WTC11 (cell line): Measurements from ENCODE around the gene SHROOM1. TPM values are rescaled to one million over a fixed set of nuclear protein-coding genes. Genes with fewer than 3 reads are reported as not detected.

Experiments used
- GTF2I ChIP-seq: fragments of 250-450 bp; sonication (Bioruptor Pico); conservative IDR thresholded peaks from 2 replicates; pipeline ENCODE4 v1.4.0; 2021; ENCODE audit warnings: mild to moderate bottlenecking
- HMGA2 ChIP-seq: fragments of 250-450 bp; sonication (Bioruptor Pico); IDR thresholded peaks from 2 replicates; pipeline ENCODE4 v1.4.0; 2021; ENCODE audit warnings: mild to moderate bottlenecking, moderate library complexity
- NFE2L1 ChIP-seq: sonication (generic); formaldehyde crosslinking; IDR thresholded peaks from 2 replicates; pipeline ENCODE4 v1.8.1; 2023; ENCODE audit warnings: missing genetic modification reagents
- ZBTB21 ChIP-seq: sonication (generic); formaldehyde crosslinking; IDR thresholded peaks from 2 replicates; pipeline ENCODE4 v1.8.1; 2023; ENCODE audit warnings: mild to moderate bottlenecking, missing genetic modification reagents, borderline replicate concordance
- ZNF232 ChIP-seq: sonication (generic); formaldehyde crosslinking; IDR thresholded peaks from 2 replicates; pipeline ENCODE4 v1.8.0; 2022; ENCODE audit warnings: mild to moderate bottlenecking, missing genetic modification reagents
- total RNA-seq: library from RNA; stranded (reverse); gene quantifications from 3 replicates; pipeline ENCODE4 v1.2.3, GENCODE V29; 2021
- TF ChIP-seq, protein P1 (sequence below): sonication (generic); formaldehyde crosslinking; IDR thresholded peaks from 2 replicates; pipeline ENCODE4 v1.8.1; 2023; ENCODE audit warnings: mild to moderate bottlenecking, missing genetic modification reagents, borderline replicate concordance
- TF ChIP-seq, protein P2 (sequence below): sonication (generic); formaldehyde crosslinking; IDR thresholded peaks from 2 replicates; pipeline ENCODE4 v1.8.0; 2022; ENCODE audit warnings: missing genetic modification reagents
- TF ChIP-seq, protein P3 (sequence below): sonication (generic); formaldehyde crosslinking; IDR thresholded peaks from 2 replicates; pipeline ENCODE4 v1.8.1; 2023; ENCODE audit warnings: mild to moderate bottlenecking, moderate library complexity, missing genetic modification reagents

The SHROOM1 gene
- total RNA-seq, 1 experiment from 2014 or later: 8.1 TPM

DNA sequence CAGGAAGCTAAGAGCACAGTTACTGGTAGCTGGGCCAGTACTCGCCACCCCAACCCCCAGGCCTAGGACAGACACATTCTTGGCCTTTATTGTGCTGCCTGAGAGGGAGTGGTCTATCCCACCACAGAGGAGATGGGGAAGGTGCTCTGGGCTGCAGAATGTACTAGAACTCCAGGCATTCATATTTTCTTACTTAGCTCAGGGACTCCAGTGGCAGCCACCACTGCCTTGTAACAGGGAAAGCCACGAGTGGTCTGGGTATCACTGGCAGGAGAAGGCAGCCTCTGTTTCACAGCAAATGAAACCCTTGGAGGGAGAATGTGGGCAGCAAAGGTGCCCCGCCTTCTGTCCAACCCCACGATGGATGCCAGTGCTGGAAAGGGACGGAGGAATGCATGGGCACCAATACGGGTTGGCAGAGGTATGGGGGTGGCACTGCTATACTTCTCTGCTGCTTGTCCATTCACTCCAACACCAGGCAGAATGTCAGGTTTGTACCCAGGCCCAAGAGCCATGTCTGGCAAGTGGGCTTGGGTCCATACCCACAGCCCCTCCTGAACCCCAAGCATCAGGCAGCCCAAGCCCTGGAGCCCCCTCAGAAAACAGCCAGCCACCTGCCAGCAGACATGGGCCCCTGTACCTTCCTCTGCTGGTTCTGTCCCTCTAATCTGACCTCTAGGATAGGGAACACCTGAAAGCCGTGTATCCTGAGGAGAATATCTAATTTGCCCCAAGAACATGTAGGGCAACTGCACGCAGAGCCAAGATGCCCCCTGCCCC, 58.0 kb downstream of the SHROOM1 start (continued):
- TF ChIP-seq, protein P1, sequence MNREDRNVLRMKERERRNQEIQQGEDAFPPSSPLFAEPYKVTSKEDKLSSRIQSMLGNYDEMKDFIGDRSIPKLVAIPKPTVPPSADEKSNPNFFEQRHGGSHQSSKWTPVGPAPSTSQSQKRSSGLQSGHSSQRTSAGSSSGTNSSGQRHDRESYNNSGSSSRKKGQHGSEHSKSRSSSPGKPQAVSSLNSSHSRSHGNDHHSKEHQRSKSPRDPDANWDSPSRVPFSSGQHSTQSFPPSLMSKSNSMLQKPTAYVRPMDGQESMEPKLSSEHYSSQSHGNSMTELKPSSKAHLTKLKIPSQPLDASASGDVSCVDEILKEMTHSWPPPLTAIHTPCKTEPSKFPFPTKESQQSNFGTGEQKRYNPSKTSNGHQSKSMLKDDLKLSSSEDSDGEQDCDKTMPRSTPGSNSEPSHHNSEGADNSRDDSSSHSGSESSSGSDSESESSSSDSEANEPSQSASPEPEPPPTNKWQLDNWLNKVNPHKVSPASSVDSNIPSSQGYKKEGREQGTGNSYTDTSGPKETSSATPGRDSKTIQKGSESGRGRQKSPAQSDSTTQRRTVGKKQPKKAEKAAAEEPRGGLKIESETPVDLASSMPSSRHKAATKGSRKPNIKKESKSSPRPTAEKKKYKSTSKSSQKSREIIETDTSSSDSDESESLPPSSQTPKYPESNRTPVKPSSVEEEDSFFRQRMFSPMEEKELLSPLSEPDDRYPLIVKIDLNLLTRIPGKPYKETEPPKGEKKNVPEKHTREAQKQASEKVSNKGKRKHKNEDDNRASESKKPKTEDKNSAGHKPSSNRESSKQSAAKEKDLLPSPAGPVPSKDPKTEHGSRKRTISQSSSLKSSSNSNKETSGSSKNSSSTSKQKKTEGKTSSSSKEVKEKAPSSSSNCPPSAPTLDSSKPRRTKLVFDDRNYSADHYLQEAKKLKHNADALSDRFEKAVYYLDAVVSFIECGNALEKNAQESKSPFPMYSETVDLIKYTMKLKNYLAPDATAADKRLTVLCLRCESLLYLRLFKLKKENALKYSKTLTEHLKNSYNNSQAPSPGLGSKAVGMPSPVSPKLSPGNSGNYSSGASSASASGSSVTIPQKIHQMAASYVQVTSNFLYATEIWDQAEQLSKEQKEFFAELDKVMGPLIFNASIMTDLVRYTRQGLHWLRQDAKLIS (CRISPR knock-in tag): no peak
- no peak for TF ChIP-seq ZBTB21 (CRISPR knock-in tag)
- TF ChIP-seq NFE2L1 (CRISPR knock-in tag): no peak
- TF ChIP-seq ZNF232 (CRISPR knock-in tag): no peak
- TF ChIP-seq, protein P2, sequence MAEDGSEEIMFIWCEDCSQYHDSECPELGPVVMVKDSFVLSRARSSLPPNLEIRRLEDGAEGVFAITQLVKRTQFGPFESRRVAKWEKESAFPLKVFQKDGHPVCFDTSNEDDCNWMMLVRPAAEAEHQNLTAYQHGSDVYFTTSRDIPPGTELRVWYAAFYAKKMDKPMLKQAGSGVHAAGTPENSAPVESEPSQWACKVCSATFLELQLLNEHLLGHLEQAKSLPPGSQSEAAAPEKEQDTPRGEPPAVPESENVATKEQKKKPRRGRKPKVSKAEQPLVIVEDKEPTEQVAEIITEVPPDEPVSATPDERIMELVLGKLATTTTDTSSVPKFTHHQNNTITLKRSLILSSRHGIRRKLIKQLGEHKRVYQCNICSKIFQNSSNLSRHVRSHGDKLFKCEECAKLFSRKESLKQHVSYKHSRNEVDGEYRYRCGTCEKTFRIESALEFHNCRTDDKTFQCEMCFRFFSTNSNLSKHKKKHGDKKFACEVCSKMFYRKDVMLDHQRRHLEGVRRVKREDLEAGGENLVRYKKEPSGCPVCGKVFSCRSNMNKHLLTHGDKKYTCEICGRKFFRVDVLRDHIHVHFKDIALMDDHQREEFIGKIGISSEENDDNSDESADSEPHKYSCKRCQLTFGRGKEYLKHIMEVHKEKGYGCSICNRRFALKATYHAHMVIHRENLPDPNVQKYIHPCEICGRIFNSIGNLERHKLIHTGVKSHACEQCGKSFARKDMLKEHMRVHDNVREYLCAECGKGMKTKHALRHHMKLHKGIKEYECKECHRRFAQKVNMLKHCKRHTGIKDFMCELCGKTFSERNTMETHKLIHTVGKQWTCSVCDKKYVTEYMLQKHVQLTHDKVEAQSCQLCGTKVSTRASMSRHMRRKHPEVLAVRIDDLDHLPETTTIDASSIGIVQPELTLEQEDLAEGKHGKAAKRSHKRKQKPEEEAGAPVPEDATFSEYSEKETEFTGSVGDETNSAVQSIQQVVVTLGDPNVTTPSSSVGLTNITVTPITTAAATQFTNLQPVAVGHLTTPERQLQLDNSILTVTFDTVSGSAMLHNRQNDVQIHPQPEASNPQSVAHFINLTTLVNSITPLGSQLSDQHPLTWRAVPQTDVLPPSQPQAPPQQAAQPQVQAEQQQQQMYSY (CRISPR knock-in tag): no peak
- no peak for TF ChIP-seq GTF2I (CRISPR knock-in tag)
- TF ChIP-seq, protein P3, sequence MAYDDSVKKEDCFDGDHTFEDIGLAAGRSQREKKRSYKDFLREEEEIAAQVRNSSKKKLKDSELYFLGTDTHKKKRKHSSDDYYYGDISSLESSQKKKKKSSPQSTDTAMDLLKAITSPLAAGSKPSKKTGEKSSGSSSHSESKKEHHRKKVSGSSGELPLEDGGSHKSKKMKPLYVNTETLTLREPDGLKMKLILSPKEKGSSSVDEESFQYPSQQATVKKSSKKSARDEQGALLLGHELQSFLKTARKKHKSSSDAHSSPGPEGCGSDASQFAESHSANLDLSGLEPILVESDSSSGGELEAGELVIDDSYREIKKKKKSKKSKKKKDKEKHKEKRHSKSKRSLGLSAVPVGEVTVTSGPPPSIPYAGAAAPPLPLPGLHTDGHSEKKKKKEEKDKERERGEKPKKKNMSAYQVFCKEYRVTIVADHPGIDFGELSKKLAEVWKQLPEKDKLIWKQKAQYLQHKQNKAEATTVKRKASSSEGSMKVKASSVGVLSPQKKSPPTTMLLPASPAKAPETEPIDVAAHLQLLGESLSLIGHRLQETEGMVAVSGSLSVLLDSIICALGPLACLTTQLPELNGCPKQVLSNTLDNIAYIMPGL (CRISPR knock-in tag): no peak
- no peak for TF ChIP-seq HMGA2 (CRISPR knock-in tag)

Other genes with a start within 250 kb of the SHROOM1 start
- not detected in 3 replicates for gene IL13, start 172.5 kb downstream of the SHROOM1 start, total RNA-seq
- not detected in 3 replicates for gene IL4, start 156.7 kb downstream of the SHROOM1 start, total RNA-seq
- gene KIF3A, start 93.1 kb downstream of the SHROOM1 start, total RNA-seq: 10.1 to 12.5 TPM (median 12.1 TPM) in 3 replicates
- gene CCNI2, start 83.2 kb downstream of the SHROOM1 start, total RNA-seq: 1.1 to 1.7 TPM (median 1.6 TPM) in 3 replicates
- gene SEPTIN8, start 53.4 kb downstream of the SHROOM1 start, total RNA-seq: 35.8 to 43.3 TPM (median 38.1 TPM) in 3 replicates
- 0.11 to 0.25 TPM (median 0.16 TPM) in 3 replicates for gene SOWAHA, start 17.3 kb downstream of the SHROOM1 start, total RNA-seq
- 0.34 to 0.42 TPM (median 0.37 TPM) in 3 replicates for gene GDF9, start 35.8 kb upstream of the SHROOM1 start, total RNA-seq
- 244 to 256 TPM (median 244 TPM) in 3 replicates for gene UQCRQ, start 36.0 kb upstream of the SHROOM1 start, total RNA-seq
- 1.9 to 2.4 TPM (median 2.0 TPM) in 3 replicates for gene LEAP2, start 43.0 kb upstream of the SHROOM1 start, total RNA-seq
- gene AFF4, start 133.0 kb upstream of the SHROOM1 start, total RNA-seq: 53.2 to 58.1 TPM (median 55.3 TPM) in 3 replicates
- 22.9 to 24.2 TPM (median 24.2 TPM) in 3 replicates for gene ZCCHC10, start 195.9 kb upstream of the SHROOM1 start, total RNA-seq
- gene HSPA4, start 221.4 kb upstream of the SHROOM1 start, total RNA-seq: 316 to 363 TPM (median 335 TPM) in 3 replicates